PC-9 (cell line): ENCODE data around the gene KCNJ5. TPM values are rescaled to one million over a fixed set of nuclear protein-coding genes. Genes with fewer than 3 reads are reported as not detected.

Experiments used
- BruUV-seq: library from RNA; stranded (reverse); fragments of 400-500 nt; replicated peaks from 2 replicates; lab custom pipeline; 2021; lab: Mats Ljungman, UMichigan
- CTCF ChIA-PET: fragments of 300-600 bp; sonication (Branson Sonifier 250); formaldehyde crosslinking; loops from one replicate; lab custom pipeline; 2022; ENCODE audit warnings: antibody characterized with exemption; lab: Charles Lee
- POLR2A ChIA-PET: fragments of 300-600 bp; sonication (Branson Sonifier 250); formaldehyde crosslinking; loops from one replicate; lab custom pipeline; 2022; ENCODE audit warnings: antibody characterized with exemption; ENCODE audit not compliant: unreplicated experiment; lab: Charles Lee
- DNase-seq, 2 experiments: peaks; one replicate each; pipeline versions ENCODE4 v3.0.0 to v3.0.0-alpha.2; 2015 to 2022; ENCODE audit warnings: mixed read lengths in 1 of 2
- H2AFZ ChIP-seq: fragments of 200-600 bp; sonication (generic); 2 replicates; pipeline ENCODE4 v1.8.1; 2017; ENCODE audit warnings: antibody characterized with exemption
- H3F3A ChIP-seq: fragments of 200-600 bp; sonication (generic); 2 replicates; pipeline ENCODE4 v1.8.1; 2017; ENCODE audit warnings: antibody characterized with exemption, mild to moderate bottlenecking, low read depth; ENCODE audit not compliant: insufficient read depth
- H3K27ac ChIP-seq: fragments of 200-600 bp; sonication (generic); 2 replicates; pipeline ENCODE4 v1.6.1; 2016; ENCODE audit warnings: mixed run types
- H3K27me3 ChIP-seq: fragments of 200-600 bp; sonication (generic); 2 replicates; pipeline ENCODE4 v1.6.1; 2016; ENCODE audit warnings: low read depth, mixed run types; ENCODE audit not compliant: insufficient read depth
- H3K36me3 ChIP-seq: fragments of 200-600 bp; sonication (generic); 2 replicates; pipeline ENCODE4 v1.6.1; 2016; ENCODE audit warnings: low read depth, mixed run types
- H3K4me1 ChIP-seq: fragments of 200-600 bp; sonication (generic); replicated peaks from 2 replicates; pipeline ENCODE4 v1.6.1; 2016; ENCODE audit warnings: mixed run types; ENCODE audit not compliant: insufficient read depth
- H3K4me2 ChIP-seq: fragments of 200-600 bp; sonication (generic); 2 replicates; pipeline ENCODE4 v1.6.1; 2017; ENCODE audit warnings: mixed run types
- H3K4me3 ChIP-seq: fragments of 200-600 bp; sonication (generic); 2 replicates; pipeline ENCODE4 v1.6.1; 2016; ENCODE audit warnings: mixed run types
- H3K79me2 ChIP-seq: fragments of 200-600 bp; sonication (generic); 2 replicates; pipeline ENCODE4 v1.6.1; 2017; ENCODE audit warnings: low read depth, mixed run types
- H3K9me2 ChIP-seq: fragments of 200-600 bp; sonication (generic); 2 replicates; pipeline ENCODE4 v1.8.1; 2017; ENCODE audit warnings: mild to moderate bottlenecking; ENCODE audit not compliant: insufficient read depth
- H3K9me3 ChIP-seq: fragments of 200-600 bp; sonication (generic); 2 replicates; pipeline ENCODE4 v1.8.1; 2016; ENCODE audit warnings: low read depth; ENCODE audit not compliant: insufficient read depth
- H4K20me1 ChIP-seq: fragments of 200-600 bp; sonication (generic); 2 replicates; pipeline ENCODE4 v1.8.1; 2017; ENCODE audit not compliant: insufficient read depth
- EZH2 ChIP-seq: fragments of 200-600 bp; sonication (generic); IDR thresholded peaks from 2 replicates; pipeline ENCODE4 v1.8.0; 2017; ENCODE audit warnings: antibody characterized with exemption, low read depth
- intact Hi-C: fragments of 100-400 bp; cut with micrococcal nuclease; formaldehyde crosslinking; loops from one replicate; pipeline ENCODE4 v1.10.0; 2022; ENCODE audit not compliant: unreplicated experiment
- total RNA-seq: library from RNA; stranded (reverse); gene quantifications from 2 replicates; pipeline ENCODE4 v1.2.3, GENCODE V29; 2021
- TF ChIP-seq, protein P1 (sequence below): fragments of 200-600 bp; sonication (generic); conservative IDR thresholded peaks from 2 replicates; pipeline ENCODE4 v1.6.1; 2017; ENCODE audit warnings: mixed run types, antibody characterized with exemption, mild to moderate bottlenecking, moderate library complexity

The KCNJ5 gene
- total RNA-seq, 1 experiment from 2014 or later: 0.11 TPM

DNA sequence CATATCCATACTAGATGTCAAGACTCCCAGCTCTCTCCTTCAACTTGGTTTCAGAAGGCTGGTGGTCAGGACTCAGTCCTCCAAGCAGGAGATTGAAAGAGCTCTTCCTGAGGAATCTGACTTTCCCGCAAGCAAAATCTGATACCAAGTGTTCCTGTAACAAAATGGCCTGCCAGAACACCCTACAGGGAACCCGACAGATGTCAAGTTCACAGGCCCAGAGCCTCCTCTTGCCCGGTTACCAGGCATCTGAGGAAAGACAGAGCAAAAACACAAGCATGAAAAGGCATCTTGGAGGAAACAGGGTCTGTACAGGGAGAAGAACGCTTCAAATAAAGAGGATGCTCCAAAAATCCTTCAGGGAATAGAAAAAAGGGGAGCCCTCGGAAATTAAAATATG is 8.7 kb upstream of the KCNJ5 start:
- BruUV-seq: no TSS peak
- Histone ChIP-seq H3K9me2 (no peaks in the 10 kb centered on the region), H3K4me2 (no peak overlapping the region), H3K27me3 (peaks cover 17% of the 10 kb centered on the region; the same call in 1 of the 2 replicates), H3K4me3 (no peak overlapping the region), H3K79me2 (no peaks in the 10 kb centered on the region), H4K20me1 (no peaks in the 10 kb centered on the region), H3F3A (no peaks in the 10 kb centered on the region), H3K4me1 (no peaks in the 10 kb centered on the region), H3K9me3 (no peaks in the 10 kb centered on the region), H2AFZ (no peak overlapping the region), H3K36me3 (no peaks in the 10 kb centered on the region), H3K27ac (no peak overlapping the region)
- ChIA-PET CTCF (no interaction called here), POLR2A (interaction anchor here (0.6 kb wide), 1 partner anchor 1834 kb away, joined by 3 read pairs; no protein-coding TSS in a partner anchor)
- TF ChIP-seq, protein P1, sequence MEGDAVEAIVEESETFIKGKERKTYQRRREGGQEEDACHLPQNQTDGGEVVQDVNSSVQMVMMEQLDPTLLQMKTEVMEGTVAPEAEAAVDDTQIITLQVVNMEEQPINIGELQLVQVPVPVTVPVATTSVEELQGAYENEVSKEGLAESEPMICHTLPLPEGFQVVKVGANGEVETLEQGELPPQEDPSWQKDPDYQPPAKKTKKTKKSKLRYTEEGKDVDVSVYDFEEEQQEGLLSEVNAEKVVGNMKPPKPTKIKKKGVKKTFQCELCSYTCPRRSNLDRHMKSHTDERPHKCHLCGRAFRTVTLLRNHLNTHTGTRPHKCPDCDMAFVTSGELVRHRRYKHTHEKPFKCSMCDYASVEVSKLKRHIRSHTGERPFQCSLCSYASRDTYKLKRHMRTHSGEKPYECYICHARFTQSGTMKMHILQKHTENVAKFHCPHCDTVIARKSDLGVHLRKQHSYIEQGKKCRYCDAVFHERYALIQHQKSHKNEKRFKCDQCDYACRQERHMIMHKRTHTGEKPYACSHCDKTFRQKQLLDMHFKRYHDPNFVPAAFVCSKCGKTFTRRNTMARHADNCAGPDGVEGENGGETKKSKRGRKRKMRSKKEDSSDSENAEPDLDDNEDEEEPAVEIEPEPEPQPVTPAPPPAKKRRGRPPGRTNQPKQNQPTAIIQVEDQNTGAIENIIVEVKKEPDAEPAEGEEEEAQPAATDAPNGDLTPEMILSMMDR: no peak
- TF ChIP-seq EZH2: no peak
- no peak for DNase-seq
- intact Hi-C loops: loop anchor here (10.0 kb wide), 1 partner anchor 848 kb away; no protein-coding TSS in a partner anchor

DNA sequence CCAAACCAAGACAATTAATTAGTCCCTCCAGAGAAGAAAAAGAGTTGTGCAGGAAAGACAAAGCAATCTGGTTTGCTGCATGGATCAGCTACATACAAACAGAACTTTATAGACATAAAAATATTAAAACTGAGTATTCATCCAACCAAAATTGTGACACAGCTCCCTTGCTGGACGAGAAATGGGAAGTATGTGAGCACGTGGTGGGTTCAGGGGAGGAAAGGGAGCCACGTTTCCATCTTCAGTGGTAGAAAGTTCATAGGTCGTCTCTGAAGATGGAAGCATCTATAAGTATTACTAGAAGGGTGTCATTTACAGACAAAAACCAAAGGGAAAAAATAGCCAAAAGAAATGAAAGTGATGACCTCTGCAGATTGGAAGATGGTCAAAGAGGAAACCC is 7.1 kb upstream of the KCNJ5 start:
- intact Hi-C loops: loop anchor here (1.0 to 10.0 kb wide), 5 partner anchors 72 to 867 kb away; no protein-coding TSS in a partner anchor
- CTCF ChIA-PET: interaction anchor here (1.4 to 3.2 kb wide), 2 partner anchors 19 to 72 kb away, joined by 3 to 29 read pairs; no protein-coding TSS in a partner anchor

DNA sequence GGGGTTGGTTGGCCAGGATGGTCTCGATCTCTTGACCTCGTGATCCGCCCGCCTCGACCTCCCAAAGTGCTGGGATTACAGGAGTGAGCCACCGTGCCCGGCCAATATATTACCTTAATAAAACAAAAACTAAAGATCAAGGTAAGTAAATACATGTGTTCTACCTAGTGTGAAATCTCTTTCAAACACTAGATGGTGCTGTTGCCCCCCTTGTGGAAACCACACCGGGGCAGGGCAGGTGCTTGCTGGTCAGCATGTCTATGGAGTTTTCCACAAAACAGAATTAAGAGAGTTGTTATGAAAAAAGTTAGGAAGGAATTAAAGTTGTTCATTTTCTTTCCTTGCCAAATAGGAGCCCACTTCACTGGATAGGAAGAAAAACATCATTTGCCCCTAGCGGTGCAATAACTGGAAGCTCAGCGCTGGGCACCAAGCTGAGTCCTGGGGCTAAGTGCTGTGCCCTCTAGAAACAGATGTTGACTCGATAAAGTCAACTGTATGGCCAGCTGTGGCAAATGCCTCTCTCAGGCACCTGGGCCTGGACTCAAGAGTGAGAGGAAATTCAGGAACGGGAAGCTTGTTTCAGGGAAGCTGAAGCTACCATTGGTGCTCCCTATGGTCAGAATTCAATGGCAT is 6.3 kb upstream of the KCNJ5 start:
- Histone ChIP-seq H2AFZ (no peak overlapping the region), H3K9me3 (no peaks in the 10 kb centered on the region), H3F3A (no peaks in the 10 kb centered on the region), H3K4me1 (no peaks in the 10 kb centered on the region), H3K4me3 (no peak overlapping the region), H3K9me2 (no peaks in the 10 kb centered on the region), H3K4me2 (no peak overlapping the region), H3K36me3 (no peaks in the 10 kb centered on the region), H3K79me2 (no peaks in the 10 kb centered on the region), H3K27ac (no peak overlapping the region), H3K27me3 (peaks cover 22% of the 10 kb centered on the region; the same call in 1 of the 2 replicates), H4K20me1 (no peaks in the 10 kb centered on the region)
- intact Hi-C loops: loop anchor here (1.0 to 10.0 kb wide), 6 partner anchors 71 to 866 kb away; no protein-coding TSS in a partner anchor
- peak; percentile 67 to 70 for DNase-seq
- POLR2A ChIA-PET: no interaction called here
- TF ChIP-seq EZH2: no peak
- TF ChIP-seq, protein P1: peak; percentile 88
- CTCF ChIA-PET: interaction anchor here (0.6 to 3.2 kb wide), 5 partner anchors 18 to 482 kb away, joined by 3 to 29 read pairs (median 5); no protein-coding TSS in a partner anchor
- no TSS peak for BruUV-seq

More for the DNA sequence above, 7.1 kb upstream of the KCNJ5 start:
- no TSS peak for BruUV-seq
- no peak for DNase-seq
- no peak overlapping the region for H3K4me2 ChIP-seq
- H3F3A ChIP-seq: no peaks in the 10 kb centered on the region
- no peaks in the 10 kb centered on the region for H3K9me3 ChIP-seq
- POLR2A ChIA-PET: no interaction called here
- H3K4me1 ChIP-seq: no peaks in the 10 kb centered on the region
- no peaks in the 10 kb centered on the region for H3K9me2 ChIP-seq
- no peaks in the 10 kb centered on the region for H4K20me1 ChIP-seq
- no peak overlapping the region for H3K27ac ChIP-seq
- H3K79me2 ChIP-seq: no peaks in the 10 kb centered on the region
- no peak overlapping the region for H3K4me3 ChIP-seq
- peaks cover 14% of the 10 kb centered on the region; the same call in 1 of the 2 replicates for H3K27me3 ChIP-seq
- no peaks in the 10 kb centered on the region for H3K36me3 ChIP-seq
- H2AFZ ChIP-seq: no peak overlapping the region
- TF ChIP-seq, protein P1: no peak
- no peak for TF ChIP-seq EZH2
